ENCODE data around the gene FRZB. TPM values are rescaled to one million over a fixed set of nuclear protein-coding genes. Genes with fewer than 3 reads are reported as not detected.

FRZB gene
- total RNA-seq, 1 experiment from 2014 or later = 0.08 TPM

DNA sequence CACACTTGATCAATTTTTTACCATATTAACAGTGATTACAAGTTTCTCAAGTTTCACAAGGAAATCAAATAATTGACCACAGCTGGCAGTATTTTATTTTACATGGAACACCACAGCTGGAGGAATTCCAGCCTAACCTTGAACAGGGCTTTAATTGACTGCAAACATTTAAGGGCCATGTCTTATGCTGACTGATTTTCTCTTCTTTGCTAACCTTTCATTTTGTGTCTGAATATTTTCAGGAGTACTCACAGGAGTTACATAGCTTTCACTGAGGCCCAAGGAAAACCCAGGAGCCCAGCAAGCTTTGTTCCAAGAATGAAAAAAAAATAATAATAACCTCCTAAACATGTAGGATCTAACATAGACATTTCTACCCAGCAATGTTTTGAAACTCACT lies 49.6 kb downstream of the FRZB start:
- Histone ChIP-seq H3K27ac (ENCODE audit: low read length) (no peak overlapping the region), H3K4me3 (ENCODE audit: low read depth in 2 of 2, low read length in 2 of 2) (no peak overlapping the region), H3K4me1 (ENCODE audit: control insufficient read depth, insufficient read depth, low read length) (no peaks in the 10 kb centered on the region; the same call in 1 of the 2 replicates), H3K9me3 (ENCODE audit: control insufficient read depth, insufficient read depth, low read depth, low read length) (no peaks in the 10 kb centered on the region), H3K36me3 (ENCODE audit: control insufficient read depth, insufficient read depth, low read length) (no peaks in the 10 kb centered on the region), H3K27me3 (ENCODE audit: control insufficient read depth, insufficient read depth, low read length) (peaks cover 14% of the 10 kb centered on the region)
- ATAC-seq = no peak
- CTCF ChIA-PET = no interaction called here
- no peak for DNase-seq (ENCODE audit: low read depth, low spot score)
- intact Hi-C loops (cut with micrococcal nuclease; ENCODE audit: unreplicated experiment) (no loop called here), in situ Hi-C loops (cut with HindIII; ENCODE audit: low pct_unique_long_range_greater_than_20kb, low sequenced_read_pairs) (no loop called here)
- POLR2A ChIA-PET = no interaction called here
- no TSS peak for BruUV-seq (replicated peaks)
- TF ChIP-seq, protein P1, sequence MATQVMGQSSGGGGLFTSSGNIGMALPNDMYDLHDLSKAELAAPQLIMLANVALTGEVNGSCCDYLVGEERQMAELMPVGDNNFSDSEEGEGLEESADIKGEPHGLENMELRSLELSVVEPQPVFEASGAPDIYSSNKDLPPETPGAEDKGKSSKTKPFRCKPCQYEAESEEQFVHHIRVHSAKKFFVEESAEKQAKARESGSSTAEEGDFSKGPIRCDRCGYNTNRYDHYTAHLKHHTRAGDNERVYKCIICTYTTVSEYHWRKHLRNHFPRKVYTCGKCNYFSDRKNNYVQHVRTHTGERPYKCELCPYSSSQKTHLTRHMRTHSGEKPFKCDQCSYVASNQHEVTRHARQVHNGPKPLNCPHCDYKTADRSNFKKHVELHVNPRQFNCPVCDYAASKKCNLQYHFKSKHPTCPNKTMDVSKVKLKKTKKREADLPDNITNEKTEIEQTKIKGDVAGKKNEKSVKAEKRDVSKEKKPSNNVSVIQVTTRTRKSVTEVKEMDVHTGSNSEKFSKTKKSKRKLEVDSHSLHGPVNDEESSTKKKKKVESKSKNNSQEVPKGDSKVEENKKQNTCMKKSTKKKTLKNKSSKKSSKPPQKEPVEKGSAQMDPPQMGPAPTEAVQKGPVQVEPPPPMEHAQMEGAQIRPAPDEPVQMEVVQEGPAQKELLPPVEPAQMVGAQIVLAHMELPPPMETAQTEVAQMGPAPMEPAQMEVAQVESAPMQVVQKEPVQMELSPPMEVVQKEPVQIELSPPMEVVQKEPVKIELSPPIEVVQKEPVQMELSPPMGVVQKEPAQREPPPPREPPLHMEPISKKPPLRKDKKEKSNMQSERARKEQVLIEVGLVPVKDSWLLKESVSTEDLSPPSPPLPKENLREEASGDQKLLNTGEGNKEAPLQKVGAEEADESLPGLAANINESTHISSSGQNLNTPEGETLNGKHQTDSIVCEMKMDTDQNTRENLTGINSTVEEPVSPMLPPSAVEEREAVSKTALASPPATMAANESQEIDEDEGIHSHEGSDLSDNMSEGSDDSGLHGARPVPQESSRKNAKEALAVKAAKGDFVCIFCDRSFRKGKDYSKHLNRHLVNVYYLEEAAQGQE (IDR thresholded peaks at IDR 0.05; ENCODE audit: insufficient read depth in 1 of 2, low read depth in 2 of 2, low read length in 1 of 2) = no peak
- TF ChIP-seq, protein P2, sequence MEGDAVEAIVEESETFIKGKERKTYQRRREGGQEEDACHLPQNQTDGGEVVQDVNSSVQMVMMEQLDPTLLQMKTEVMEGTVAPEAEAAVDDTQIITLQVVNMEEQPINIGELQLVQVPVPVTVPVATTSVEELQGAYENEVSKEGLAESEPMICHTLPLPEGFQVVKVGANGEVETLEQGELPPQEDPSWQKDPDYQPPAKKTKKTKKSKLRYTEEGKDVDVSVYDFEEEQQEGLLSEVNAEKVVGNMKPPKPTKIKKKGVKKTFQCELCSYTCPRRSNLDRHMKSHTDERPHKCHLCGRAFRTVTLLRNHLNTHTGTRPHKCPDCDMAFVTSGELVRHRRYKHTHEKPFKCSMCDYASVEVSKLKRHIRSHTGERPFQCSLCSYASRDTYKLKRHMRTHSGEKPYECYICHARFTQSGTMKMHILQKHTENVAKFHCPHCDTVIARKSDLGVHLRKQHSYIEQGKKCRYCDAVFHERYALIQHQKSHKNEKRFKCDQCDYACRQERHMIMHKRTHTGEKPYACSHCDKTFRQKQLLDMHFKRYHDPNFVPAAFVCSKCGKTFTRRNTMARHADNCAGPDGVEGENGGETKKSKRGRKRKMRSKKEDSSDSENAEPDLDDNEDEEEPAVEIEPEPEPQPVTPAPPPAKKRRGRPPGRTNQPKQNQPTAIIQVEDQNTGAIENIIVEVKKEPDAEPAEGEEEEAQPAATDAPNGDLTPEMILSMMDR (IDR thresholded peaks at IDR 0.05) = no peak
- TF ChIP-seq SIN3A (IDR thresholded peaks at IDR 0.05; ENCODE audit: borderline replicate concordance, insufficient read depth, low read depth, low read length) = no peak
- no peak for TF ChIP-seq POLR2AphosphoS5 (IDR thresholded peaks at IDR 0.05; ENCODE audit: low read depth, low read length)
- no peak for TF ChIP-seq TCF7L2 (IDR thresholded peaks at IDR 0.05; ENCODE audit: low read depth, low read length)

DNA sequence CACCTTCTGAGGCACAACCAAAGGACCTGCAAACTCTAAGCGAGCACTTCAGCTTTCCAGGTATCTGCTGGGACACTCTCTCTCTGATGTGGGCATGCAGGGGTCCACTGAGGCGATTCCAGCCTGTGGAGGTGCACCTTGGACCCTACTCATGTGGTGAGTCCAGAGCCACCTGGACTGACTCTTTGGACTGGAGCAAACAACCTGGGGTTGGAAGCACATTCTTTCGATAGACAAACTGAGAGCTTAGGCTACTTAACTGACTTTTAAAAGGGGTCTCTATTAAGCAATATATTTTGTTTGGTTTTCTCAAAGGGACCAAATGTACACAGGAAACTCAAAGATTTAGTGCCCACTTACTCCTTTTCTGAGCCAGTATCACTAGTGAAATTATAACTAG lies 51.6 kb downstream of the FRZB start:
- intact Hi-C loops (cut with micrococcal nuclease; ENCODE audit: unreplicated experiment) (no loop called here), in situ Hi-C loops (cut with HindIII; ENCODE audit: low pct_unique_long_range_greater_than_20kb, low sequenced_read_pairs) (no loop called here)
- DNase-seq (ENCODE audit: low read depth, low spot score) (no peak), ATAC-seq (no peak)
- Histone ChIP-seq H3K9me3 (ENCODE audit: control insufficient read depth, insufficient read depth, low read depth, low read length) (no peaks in the 10 kb centered on the region), H3K36me3 (ENCODE audit: control insufficient read depth, insufficient read depth, low read length) (no peaks in the 10 kb centered on the region), H3K4me1 (ENCODE audit: control insufficient read depth, insufficient read depth, low read length) (no peaks in the 10 kb centered on the region; the same call in 1 of the 2 replicates), H3K4me3 (ENCODE audit: low read depth in 2 of 2, low read length in 2 of 2) (no peak overlapping the region), H3K27ac (ENCODE audit: low read length) (no peak overlapping the region), H3K27me3 (ENCODE audit: control insufficient read depth, insufficient read depth, low read length) (peaks cover 21% of the 10 kb centered on the region)
- ChIA-PET POLR2A (no interaction called here), CTCF (no interaction called here)
- no peak for TF ChIP-seq TCF7L2 (IDR thresholded peaks at IDR 0.05; ENCODE audit: low read depth, low read length)
- TF ChIP-seq, protein P1 (IDR thresholded peaks at IDR 0.05; ENCODE audit: insufficient read depth in 1 of 2, low read depth in 2 of 2, low read length in 1 of 2) = no peak
- TF ChIP-seq, protein P2 (IDR thresholded peaks at IDR 0.05) = no peak
- BruUV-seq (replicated peaks) = no TSS peak

All from Panc1 (cell line).